GM20000 (cell line): ENCODE measurements around the gene PRKG1.

ENCODE experiments used
- DNase-seq: peaks from one replicate; pipeline ENCODE4 v3.0.0; 2012; ENCODE audit warnings: low spot score
- CTCF ChIP-seq: IDR thresholded peaks from 2 replicates; pipeline ENCODE4 v1.5.1; 2012; ENCODE audit warnings: mild to moderate bottlenecking, control low read depth; ENCODE audit errors: extremely low read depth, missing control alignments

PRKG1 gene

GRCh38 chr10:51169111-51169510, 94.8 kb downstream of the PRKG1 start:
- no peak for TF ChIP-seq CTCF

DNA sequence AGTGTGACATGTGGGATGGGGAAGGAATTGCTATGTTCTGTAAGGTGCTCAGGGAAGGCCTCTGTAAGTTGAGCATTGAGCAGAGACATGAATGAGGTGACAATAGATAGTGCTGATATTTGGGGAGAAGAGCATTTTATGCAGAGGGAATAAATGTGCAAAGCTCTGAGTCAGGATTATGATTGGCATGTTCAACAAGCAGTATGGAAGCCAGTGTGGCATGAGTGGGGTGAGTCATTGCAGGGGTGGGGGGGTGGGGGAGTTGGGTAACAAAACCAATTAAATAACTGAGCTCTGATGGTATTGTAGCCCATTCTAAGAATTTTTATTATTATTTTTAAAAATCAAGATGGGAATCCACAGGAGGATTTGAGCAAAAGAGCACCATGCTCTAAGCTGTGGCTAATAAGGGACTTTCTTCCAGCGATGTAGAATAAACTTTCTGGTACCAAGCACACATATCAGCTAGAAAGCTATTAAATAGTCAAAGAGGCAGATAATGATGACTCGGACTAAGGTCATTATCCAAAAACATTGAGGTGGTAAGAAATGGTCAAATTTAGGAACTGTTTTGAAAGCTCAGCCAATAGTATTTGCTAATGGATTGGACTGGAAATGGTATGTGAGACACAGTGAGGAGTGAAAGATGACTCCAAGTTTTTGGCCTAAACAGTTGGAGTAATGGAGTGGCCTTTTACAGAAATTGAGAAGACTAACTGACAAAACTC, 96.4 kb downstream of the PRKG1 start:
- DNase-seq, result no peak

More at GRCh38 chr10:51169111-51169510, 94.8 kb downstream of the PRKG1 start:
- no peak for DNase-seq

GRCh38 chr10:51171946-51172345, 97.7 kb downstream of the PRKG1 start:
- TF ChIP-seq CTCF, result no peak
- DNase-seq, result no peak

More for the DNA sequence above, 96.4 kb downstream of the PRKG1 start:
- TF ChIP-seq CTCF, result no peak

DNA sequence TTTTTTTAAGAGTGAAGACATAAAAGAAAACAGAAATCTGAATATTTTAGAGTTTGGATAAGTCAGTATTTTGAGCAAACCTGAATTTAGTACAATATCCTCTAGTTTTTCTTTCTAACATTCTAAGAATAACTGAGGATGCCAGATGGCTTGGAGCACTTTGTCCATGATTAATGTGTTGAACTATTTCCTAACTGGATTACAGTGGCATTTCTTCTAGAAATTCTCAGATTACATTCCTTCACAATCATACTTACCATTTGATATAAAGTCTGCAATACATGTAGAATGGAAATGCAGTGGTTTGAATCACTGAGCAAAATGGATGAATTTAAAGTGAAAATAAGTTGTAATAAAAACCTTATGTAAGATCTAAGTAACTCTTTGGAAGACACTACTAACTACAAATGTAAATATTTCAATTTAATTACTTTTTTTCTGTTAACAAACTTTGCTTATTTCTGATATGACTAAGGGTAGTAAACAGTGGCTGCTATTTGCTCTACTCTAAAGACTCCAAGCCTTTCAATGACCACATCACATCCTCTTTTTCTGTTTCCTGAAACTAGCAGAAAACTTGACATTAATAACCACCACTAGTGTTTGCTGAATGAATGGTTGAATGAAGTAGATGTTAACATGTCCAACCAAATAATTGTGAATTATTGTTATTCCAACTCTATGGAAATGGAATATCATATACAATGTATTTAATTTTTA, 102.8 kb downstream of the PRKG1 start:
- no peak for TF ChIP-seq CTCF
- DNase-seq, result no peak

GRCh38 chr10:51178634-51179033, 104.3 kb downstream of the PRKG1 start:
- no peak for TF ChIP-seq CTCF
- DNase-seq, result no peak

- TF ChIP-seq CTCF, result no peak
- DNase-seq, result no peak
These were observed 105.9 kb downstream of the PRKG1 start for GRCh38 chr10:51180141-51180540.

DNA sequence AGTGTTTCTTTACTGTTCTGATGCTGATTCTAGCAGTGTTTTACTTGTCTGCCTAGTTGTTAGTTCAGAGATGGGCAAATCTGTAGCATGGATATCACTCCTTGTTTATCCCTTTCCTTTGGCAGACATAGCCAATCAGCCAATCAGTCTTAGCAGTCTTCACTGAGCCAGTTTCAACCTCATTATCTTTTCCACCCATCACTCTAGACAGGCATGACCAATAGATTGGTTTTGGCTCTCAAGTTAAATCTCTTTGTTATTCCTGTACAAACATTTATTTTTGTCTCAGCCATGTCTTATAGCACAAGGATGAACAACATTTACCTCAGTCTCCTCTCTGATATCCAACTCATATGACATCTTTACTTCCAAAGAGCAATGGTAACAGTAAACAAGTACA, 109.5 kb downstream of the PRKG1 start:
- no peak for TF ChIP-seq CTCF
- DNase-seq, result no peak
